DOHH2 (cell line): ENCODE measurements around the gene CDK16.
"Not testable (repeated sequence)": the region's sequence is repeated elsewhere in the genome, so short reads cannot be mapped to it uniquely, and the experiment has no call there.

ENCODE experiments used
- H3F3A ChIP-seq: fragments of 200-600 bp; sonication (generic), shearing (Covaris generic); 2 replicates; pipeline ENCODE4 v1.6.0; 2016; ENCODE audit warnings: antibody characterized with exemption, mild to moderate bottlenecking; ENCODE audit not compliant: control insufficient read depth, insufficient read depth
- H3K27ac ChIP-seq: fragments of 200-600 bp; sonication (generic); 2 replicates; pipeline ENCODE4 v1.5.1; 2014; ENCODE audit warnings: low read depth, mild to moderate bottlenecking, low read length, moderate library complexity
- H3K27me3 ChIP-seq: fragments of 200-600 bp; sonication (generic); 2 replicates; pipeline ENCODE4 v1.6.1; 2014; ENCODE audit warnings: mild to moderate bottlenecking, low read length, mixed read lengths; ENCODE audit not compliant: control insufficient read depth
- H3K36me3 ChIP-seq: fragments of 200-600 bp; sonication (generic); 2 replicates; pipeline ENCODE4 v1.6.1; 2014; ENCODE audit warnings: mild to moderate bottlenecking, low read length, moderate library complexity, mixed read lengths; ENCODE audit not compliant: control insufficient read depth
- H3K4me1 ChIP-seq: fragments of 200-600 bp; sonication (generic); 2 replicates; pipeline ENCODE4 v1.6.1; 2014; ENCODE audit warnings: mild to moderate bottlenecking, low read length, mixed read lengths; ENCODE audit not compliant: control insufficient read depth
- H3K4me2 ChIP-seq: fragments of 200-600 bp; sonication (generic); 2 replicates; pipeline ENCODE4 v1.6.0; 2014; ENCODE audit warnings: mild to moderate bottlenecking, low read length, moderate library complexity
- H3K4me3 ChIP-seq: fragments of 200-600 bp; sonication (generic); 2 replicates; pipeline ENCODE4 v1.5.1; 2014; ENCODE audit warnings: mild to moderate bottlenecking, low read length, mixed read lengths
- H3K79me2 ChIP-seq: fragments of 200-600 bp; sonication (generic); 2 replicates; pipeline ENCODE4 v1.6.1; 2014; ENCODE audit warnings: mild to moderate bottlenecking, low read length, mixed read lengths; ENCODE audit not compliant: control insufficient read depth
- H3K9me2 ChIP-seq: fragments of 200-600 bp; sonication (generic); replicated peaks from 2 replicates; pipeline ENCODE4 v1.6.1; 2014; ENCODE audit warnings: mild to moderate bottlenecking, low read length, mixed read lengths; ENCODE audit not compliant: control insufficient read depth
- H3K9me3 ChIP-seq: fragments of 200-600 bp; sonication (generic); 2 replicates; pipeline ENCODE4 v1.6.1; 2014; ENCODE audit warnings: antibody characterized with exemption, low read length, mixed read lengths; ENCODE audit not compliant: control insufficient read depth, insufficient read depth
- H4K20me1 ChIP-seq: fragments of 200-600 bp; sonication (generic); 2 replicates; pipeline ENCODE4 v1.6.0; 2014; ENCODE audit warnings: low read depth, mild to moderate bottlenecking, antibody characterized with exemption, low read length, moderate library complexity; ENCODE audit not compliant: control insufficient read depth, insufficient read depth
- CTCF ChIP-seq: fragments of 200-600 bp; sonication (generic); IDR thresholded peaks from one replicate; pipeline ENCODE4 v1.5.1; 2014; ENCODE audit warnings: antibody characterized with exemption, mild to moderate bottlenecking, low read depth, low read length; ENCODE audit not compliant: poor library complexity, severe bottlenecking
- EZH2phosphoT487 ChIP-seq: fragments of 200-600 bp; sonication (generic); IDR thresholded peaks from 2 replicates; pipeline ENCODE4 v1.6.1; 2017; ENCODE audit warnings: borderline replicate concordance, mild to moderate bottlenecking, antibody characterized with exemption, low read length, moderate library complexity, mixed read lengths

CDK16 gene

GRCh38 chrX:47250017-47250347 is 31.5 kb downstream of the CDK16 start:
- H3K9me2 ChIP-seq = no peaks in the 10 kb centered on the region
- H3K4me1 ChIP-seq = no peaks in the 10 kb centered on the region
- no peak overlapping the region for H3K4me3 ChIP-seq
- peaks cover 9% of the 10 kb centered on the region for H3K36me3 ChIP-seq
- H3K4me2 ChIP-seq = no peak overlapping the region
- H3F3A ChIP-seq = no peaks in the 10 kb centered on the region
- no peak overlapping the region for H3K27ac ChIP-seq
- no peaks in the 10 kb centered on the region for H4K20me1 ChIP-seq
- TF ChIP-seq CTCF (no peak), EZH2phosphoT487 (no peak)
- no peaks in the 10 kb centered on the region for H3K9me3 ChIP-seq
- H3K79me2 ChIP-seq = no peaks in the 10 kb centered on the region
- no peaks in the 10 kb centered on the region for H3K27me3 ChIP-seq

- not testable (repeated sequence) for H3K9me2 ChIP-seq, H3K27ac ChIP-seq, H3K9me3 ChIP-seq, H3K36me3 ChIP-seq, H3K4me1 ChIP-seq, H3K79me2 ChIP-seq, H4K20me1 ChIP-seq, H3K4me2 ChIP-seq, H3F3A ChIP-seq, H3K4me3 ChIP-seq, H3K27me3 ChIP-seq
These were observed 39.1 kb downstream of the CDK16 start for GRCh38 chrX:47257620-47258019.

GRCh38 chrX:47264483-47265173 is 46.1 kb downstream of the CDK16 start:
- Histone ChIP-seq H4K20me1 (no peaks in the 10 kb centered on the region), H3K9me2 (no peaks in the 10 kb centered on the region), H3K4me1 (no peaks in the 10 kb centered on the region), H3K27me3 (no peaks in the 10 kb centered on the region), H3K36me3 (no peaks in the 10 kb centered on the region), H3K4me2 (no peak overlapping the region), H3K27ac (no peak overlapping the region), H3F3A (no peaks in the 10 kb centered on the region), H3K9me3 (no peaks in the 10 kb centered on the region), H3K79me2 (no peaks in the 10 kb centered on the region), H3K4me3 (no peak overlapping the region)
- TF ChIP-seq EZH2phosphoT487 (no peak), CTCF (no peak)

- Histone ChIP-seq H3K4me3 (no peak overlapping the region), H3K9me2 (no peaks in the 10 kb centered on the region), H3K79me2 (no peaks in the 10 kb centered on the region), H3K9me3 (no peaks in the 10 kb centered on the region), H3K36me3 (no peaks in the 10 kb centered on the region), H3K27ac (no peak overlapping the region), H3F3A (no peaks in the 10 kb centered on the region), H3K4me1 (no peaks in the 10 kb centered on the region), H3K27me3 (no peaks in the 10 kb centered on the region), H3K4me2 (no peak overlapping the region), H4K20me1 (no peaks in the 10 kb centered on the region)
- no peak for TF ChIP-seq EZH2phosphoT487
- no peak for TF ChIP-seq CTCF
These were observed 48.2 kb downstream of the CDK16 start for GRCh38 chrX:47266643-47267042.
